HG03469 (cell line): ENCODE results near the gene LECT2.

Experiments
- ATAC-seq: cut with Tn5 transposase; IDR thresholded peaks from one replicate; pipeline ENCODE4 v1.9.1; 2021; ENCODE audit warnings: mild to moderate bottlenecking, moderate library complexity, moderate number of reproducible peaks; ENCODE audit not compliant: unreplicated experiment

LECT2 gene

GRCh38 chr5:135978993-135979392 is 24.2 kb upstream of the LECT2 start:
- ATAC-seq = no peak

- ATAC-seq = no peak
These were observed 23.4 kb upstream of the LECT2 start for GRCh38 chr5:135978212-135978631.

- ATAC-seq = no peak
These were observed 22.7 kb upstream of the LECT2 start for GRCh38 chr5:135977375-135977928.

- no peak for ATAC-seq
These were observed 21.4 kb upstream of the LECT2 start for GRCh38 chr5:135976216-135976615.

- no peak for ATAC-seq
These were observed 20.3 kb upstream of the LECT2 start for GRCh38 chr5:135975122-135975521.

GRCh38 chr5:135974021-135974600 is 19.3 kb upstream of the LECT2 start:
- no peak for ATAC-seq

GRCh38 chr5:135973323-135974020 is 18.7 kb upstream of the LECT2 start:
- no peak for ATAC-seq

GRCh38 chr5:135971701-135972100 is 16.9 kb upstream of the LECT2 start:
- no peak for ATAC-seq

GRCh38 chr5:135966790-135967189 is 12.0 kb upstream of the LECT2 start:
- ATAC-seq = no peak

GRCh38 chr5:135966165-135966564 is 11.4 kb upstream of the LECT2 start:
- ATAC-seq = no peak

- ATAC-seq = no peak
These were observed 10.7 kb upstream of the LECT2 start for GRCh38 chr5:135965504-135965903.

- no peak for ATAC-seq
These were observed 10.0 kb upstream of the LECT2 start for GRCh38 chr5:135964670-135965320.

GRCh38 chr5:135955525-135955924 is 742 bp upstream of the LECT2 start:
- peak; percentile 69 for ATAC-seq

GRCh38 chr5:135953850-135954249 is 933 bp downstream of the LECT2 start:
- no peak for ATAC-seq

GRCh38 chr5:135952683-135953082 is 2.1 kb downstream of the LECT2 start:
- ATAC-seq = no peak

GRCh38 chr5:135951807-135952206 is 3.0 kb downstream of the LECT2 start:
- no peak for ATAC-seq

GRCh38 chr5:135951257-135951656 is 3.5 kb downstream of the LECT2 start:
- ATAC-seq = no peak

- ATAC-seq = no peak
These were observed 4.2 kb downstream of the LECT2 start for GRCh38 chr5:135950611-135951010.

GRCh38 chr5:135944967-135945560 is 9.7 kb downstream of the LECT2 start:
- ATAC-seq = no peak

- ATAC-seq = no peak
These were observed 10.2 kb downstream of the LECT2 start for GRCh38 chr5:135944564-135944963.

- no peak for ATAC-seq
These were observed 12.5 kb downstream of the LECT2 start for GRCh38 chr5:135942202-135942771.
